ENCODE results near the gene DGCR6L. TPM values are rescaled to one million over a fixed set of nuclear protein-coding genes. Genes with fewer than 3 reads are reported as not detected.
"Not testable (repeated sequence)": the region's sequence is repeated elsewhere in the genome, so short reads cannot be mapped to it uniquely, and the experiment has no call there.

The DGCR6L gene
- polyA plus RNA-seq, 1 donor = 77.0 TPM

GRCh38 chr22:20308806-20309650 lies 10.8 kb downstream of the DGCR6L start:
- not testable (repeated sequence) for DNase-seq (ENCODE audit: low read depth)

GRCh38 chr22:20307448-20308447 lies 12.1 kb downstream of the DGCR6L start:
- not testable (repeated sequence) for DNase-seq (ENCODE audit: low read depth)

- not testable (repeated sequence) for DNase-seq (ENCODE audit: low read depth)
These were observed 13.0 kb downstream of the DGCR6L start for GRCh38 chr22:20306646-20307447.

- no peak for DNase-seq (ENCODE audit: low read depth)
These were observed 13.8 kb downstream of the DGCR6L start for GRCh38 chr22:20305894-20306645.

- DNase-seq (ENCODE audit: low read depth) = not testable (repeated sequence)
These were observed 14.5 kb downstream of the DGCR6L start for GRCh38 chr22:20305230-20305893.

- DNase-seq (ENCODE audit: low read depth) = no peak
These were observed 15.2 kb downstream of the DGCR6L start for GRCh38 chr22:20304646-20305045.

- not testable (repeated sequence) for DNase-seq (ENCODE audit: low read depth)
These were observed 16.7 kb downstream of the DGCR6L start for GRCh38 chr22:20303229-20303534.

- DNase-seq (ENCODE audit: low read depth) = no peak
These were observed 17.2 kb downstream of the DGCR6L start for GRCh38 chr22:20302438-20303228.

GRCh38 chr22:20299746-20300136 lies 20.1 kb downstream of the DGCR6L start:
- no peak for DNase-seq (ENCODE audit: low read depth)

GRCh38 chr22:20298803-20299745 lies 20.8 kb downstream of the DGCR6L start:
- DNase-seq (ENCODE audit: low read depth) = no peak

- DNase-seq (ENCODE audit: low read depth) = no peak
These were observed 21.6 kb downstream of the DGCR6L start for GRCh38 chr22:20298110-20298802.

- DNase-seq (ENCODE audit: low read depth) = no peak
These were observed 22.3 kb downstream of the DGCR6L start for GRCh38 chr22:20297414-20298109.

- no peak for DNase-seq (ENCODE audit: low read depth)
These were observed 23.3 kb downstream of the DGCR6L start for GRCh38 chr22:20296598-20296997.

GRCh38 chr22:20295262-20296064 lies 24.4 kb downstream of the DGCR6L start:
- DNase-seq (ENCODE audit: low read depth) = no peak

GRCh38 chr22:20292673-20293232 lies 27.1 kb downstream of the DGCR6L start:
- DNase-seq (ENCODE audit: low read depth) = no peak

GRCh38 chr22:20292108-20292507 lies 27.8 kb downstream of the DGCR6L start:
- no peak for DNase-seq (ENCODE audit: low read depth)

Data from forelimb muscle (tissue), 1 donor.